ENCODE data around the gene KLRC2.
"Not testable (repeated sequence)": the region's sequence is repeated elsewhere in the genome, so short reads cannot be mapped to it uniquely, and the experiment has no call there.

The KLRC2 gene

DNA sequence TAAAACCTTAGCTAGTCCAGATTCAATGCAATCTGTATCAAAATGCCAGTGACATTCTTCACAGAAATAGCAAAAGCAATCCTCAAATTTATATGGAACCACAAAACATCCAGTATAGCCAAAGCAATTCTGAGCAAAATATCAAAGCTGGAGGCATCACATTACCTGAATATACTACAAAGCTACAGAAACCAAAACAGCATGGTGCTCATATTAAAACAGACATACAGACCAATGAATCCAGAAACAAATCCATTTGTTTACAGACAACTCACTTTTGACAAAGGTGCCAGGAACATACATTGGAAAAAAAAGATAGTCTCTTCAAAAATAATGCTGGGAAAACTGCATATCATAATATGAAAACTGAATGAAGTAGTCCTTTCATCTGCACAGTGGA, 31.0 kb downstream of the KLRC2 start:
- DNase-seq = no peak

DNA sequence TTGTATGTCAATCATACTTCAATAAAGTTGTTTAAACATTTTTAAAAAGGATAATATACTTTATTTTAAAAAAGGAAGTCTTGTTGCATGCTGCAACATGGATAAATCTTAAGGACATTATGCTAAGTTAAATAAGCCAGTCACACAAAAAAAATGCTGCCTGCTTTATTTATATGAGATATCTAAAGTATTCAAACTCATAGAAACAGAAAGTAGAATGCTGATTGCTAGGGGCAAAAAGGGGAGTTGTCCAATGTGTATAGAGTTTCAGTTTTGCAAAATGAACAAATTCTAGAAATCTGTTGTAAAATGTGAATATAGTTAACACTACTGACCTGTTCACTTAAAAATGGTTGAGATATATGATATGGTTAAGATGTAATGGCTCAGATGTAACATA, 35.0 kb downstream of the KLRC2 start:
- no peak for DNase-seq

DNA sequence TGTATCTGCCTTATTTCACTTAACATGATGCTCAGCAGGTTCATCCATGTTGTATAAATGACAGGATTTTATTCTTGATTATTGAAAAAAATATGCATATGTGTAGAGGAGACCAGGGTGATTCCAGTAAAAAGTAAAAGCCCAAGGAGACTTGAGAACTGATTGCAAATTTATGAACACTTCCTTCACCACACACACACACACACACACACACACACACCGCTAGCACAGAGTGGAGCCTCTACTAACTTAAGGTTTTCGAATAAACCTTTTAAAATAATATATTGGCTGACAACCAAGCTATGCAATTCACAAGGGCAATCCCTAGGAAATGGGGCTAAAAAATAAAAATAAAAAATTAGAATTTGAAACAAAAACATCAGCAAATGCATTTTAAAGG, 37.6 kb downstream of the KLRC2 start:
- DNase-seq = no peak

DNA sequence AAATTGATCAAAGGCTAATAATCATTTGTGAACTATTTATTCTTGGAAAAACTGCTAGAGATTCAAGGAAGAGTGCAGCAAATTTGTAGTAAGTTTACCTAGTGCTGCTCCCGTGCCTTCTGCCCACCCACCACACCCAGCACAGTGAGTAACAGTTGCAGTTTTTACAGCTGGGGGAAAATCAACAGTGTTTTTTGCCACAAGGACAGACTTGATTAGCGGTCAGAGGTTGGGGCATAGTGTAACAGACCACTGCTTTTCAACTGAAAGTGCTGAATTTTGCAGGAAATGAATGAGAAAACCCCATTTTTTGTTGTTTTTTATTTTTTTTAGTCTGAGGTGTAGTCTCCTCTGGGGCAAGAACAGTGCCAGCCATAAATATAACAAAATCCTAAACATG, 38.5 kb downstream of the KLRC2 start:
- no peak for DNase-seq

DNA sequence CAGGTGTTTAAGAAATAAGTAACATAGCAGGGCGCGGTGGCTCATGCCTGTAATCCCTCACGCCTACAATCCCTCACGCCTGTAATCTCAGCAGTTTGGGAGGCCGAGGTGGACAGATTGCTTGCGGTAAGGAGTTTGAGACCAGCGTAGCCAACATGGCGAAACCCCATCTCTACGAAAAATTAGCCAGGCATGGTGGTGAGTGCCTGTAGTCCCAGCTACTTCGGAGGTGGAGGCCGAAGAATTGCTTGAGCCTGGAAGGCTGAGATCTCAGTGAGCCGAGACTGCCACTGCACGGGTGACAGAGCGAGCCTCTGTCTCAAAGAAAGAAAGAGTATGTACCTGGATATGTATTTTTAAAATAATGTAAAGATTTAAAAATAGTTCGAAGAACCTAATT, 39.6 kb downstream of the KLRC2 start:
- DNase-seq = not testable (repeated sequence)

DNA sequence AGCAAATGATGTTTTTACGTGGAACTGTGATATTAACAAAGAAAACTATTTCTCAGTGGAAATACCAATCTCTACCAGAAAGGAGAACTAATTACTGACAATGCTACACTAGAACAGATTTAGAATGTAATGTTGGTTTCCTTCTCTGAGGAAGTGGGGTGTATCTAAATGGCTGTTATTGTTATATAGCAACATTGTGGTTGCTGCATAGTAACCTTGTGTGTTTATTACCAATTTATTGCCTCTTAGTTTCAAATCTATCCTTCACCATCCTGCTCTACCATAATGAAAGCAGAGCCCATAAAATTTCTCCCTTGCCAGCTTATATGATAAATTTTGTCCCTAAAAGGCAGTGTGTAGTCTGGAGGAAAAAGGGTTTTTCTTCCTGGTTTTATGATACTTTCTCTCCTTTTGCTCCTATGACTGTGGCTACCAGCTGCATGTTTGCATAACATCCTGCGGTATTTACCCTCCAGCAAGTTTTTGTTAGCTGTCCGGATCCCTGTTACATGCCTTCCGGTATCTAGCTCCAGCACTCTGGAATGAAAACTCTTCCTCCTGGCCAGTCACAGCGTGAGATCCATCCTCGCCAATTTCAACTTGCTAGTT, 40.3 kb downstream of the KLRC2 start:
- no peak for DNase-seq

DNA sequence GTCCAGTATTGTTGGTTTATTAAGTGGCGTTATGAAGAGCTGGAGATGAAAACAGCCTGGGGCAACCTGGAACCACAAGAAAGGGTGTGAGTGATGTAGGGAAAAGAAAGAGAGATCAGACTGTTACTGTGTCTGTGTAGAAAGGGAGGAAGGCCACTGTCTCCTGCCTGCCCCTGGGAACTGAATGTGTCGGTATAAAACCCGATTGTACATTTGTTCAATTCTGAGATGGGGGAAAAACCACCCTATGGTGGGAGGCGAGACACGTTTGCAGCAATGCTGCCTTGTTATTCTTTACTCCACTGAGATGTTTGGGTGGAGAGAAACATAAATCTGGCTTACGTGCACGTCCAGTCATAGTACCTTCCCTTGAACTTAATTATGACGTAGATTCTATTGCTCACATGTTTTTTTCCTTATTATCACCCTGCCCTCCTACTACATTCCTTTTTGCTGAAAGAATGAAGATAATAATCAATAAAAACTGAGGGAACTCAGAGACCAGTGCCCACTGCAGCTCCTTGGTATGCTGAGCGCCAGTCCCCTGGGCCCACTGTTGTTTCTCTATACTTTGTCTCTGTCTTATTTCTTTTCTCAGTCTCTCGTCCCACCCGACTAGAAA, 41.2 kb downstream of the KLRC2 start:
- not testable (repeated sequence) for DNase-seq

DNA sequence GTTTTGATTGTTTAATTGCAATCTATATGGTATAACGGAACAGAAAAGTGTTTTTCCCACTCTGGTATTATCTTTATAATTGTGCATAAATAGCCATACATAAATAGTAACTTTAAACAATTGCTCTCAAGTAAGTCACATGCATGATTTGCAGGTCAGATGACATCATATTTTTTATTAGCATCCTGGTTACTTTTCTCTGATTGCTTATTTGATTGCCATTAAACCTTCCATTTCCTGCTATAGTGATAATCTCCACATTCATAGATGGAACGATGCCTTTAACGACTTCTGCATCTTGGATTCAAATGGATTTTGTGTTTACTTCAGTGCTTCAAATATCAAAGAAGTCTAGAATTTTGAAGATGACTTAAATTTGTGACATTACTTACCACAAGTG, 42.5 kb downstream of the KLRC2 start:
- no peak for DNase-seq

DNA sequence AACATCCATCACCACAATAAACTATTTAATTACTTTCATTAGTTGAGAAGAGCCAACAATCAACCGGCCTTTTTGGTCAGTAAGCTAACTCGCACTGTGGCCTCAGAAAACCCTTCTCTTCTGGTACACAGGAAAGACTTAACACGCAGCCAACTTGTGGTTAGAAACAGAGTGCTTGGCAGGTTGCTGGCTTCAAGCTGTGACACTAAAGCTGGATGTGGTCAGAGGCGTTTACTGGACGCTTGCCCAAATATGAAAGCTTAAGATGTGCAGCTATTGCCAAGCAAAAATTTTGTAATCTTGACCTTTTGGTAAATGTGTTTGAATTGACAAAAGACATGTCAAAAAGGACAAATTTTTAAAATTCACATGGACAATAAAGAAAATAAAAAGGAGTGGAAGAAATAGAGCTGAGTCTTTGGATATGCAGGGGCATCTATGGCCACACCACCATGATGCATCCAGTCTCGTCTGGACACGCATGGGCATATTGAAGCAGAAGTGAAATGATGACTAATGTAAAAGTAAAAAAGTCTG, 43.3 kb downstream of the KLRC2 start:
- peak in 1 of 14 donors; percentile 7 for DNase-seq

DNA sequence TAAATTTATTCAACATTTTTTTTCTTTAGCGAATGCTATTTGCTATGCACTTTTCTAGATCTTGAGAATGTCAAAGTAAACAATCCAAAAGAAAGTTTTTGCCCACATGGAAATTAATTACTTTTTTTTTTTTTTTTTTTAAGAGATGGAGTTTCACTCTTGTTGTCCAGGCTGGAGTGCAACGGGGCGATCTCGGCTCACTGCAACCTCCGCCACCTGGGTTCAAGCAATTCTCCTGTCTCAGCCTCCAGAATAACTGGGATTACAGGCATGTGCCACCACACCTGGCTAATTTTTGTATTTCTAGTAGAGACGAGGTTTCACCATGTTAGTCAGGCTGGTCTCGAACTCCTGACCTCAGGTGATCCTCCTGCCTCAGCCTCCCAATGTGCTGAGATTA, 44.8 kb downstream of the KLRC2 start:
- DNase-seq = not testable (repeated sequence)

DNA sequence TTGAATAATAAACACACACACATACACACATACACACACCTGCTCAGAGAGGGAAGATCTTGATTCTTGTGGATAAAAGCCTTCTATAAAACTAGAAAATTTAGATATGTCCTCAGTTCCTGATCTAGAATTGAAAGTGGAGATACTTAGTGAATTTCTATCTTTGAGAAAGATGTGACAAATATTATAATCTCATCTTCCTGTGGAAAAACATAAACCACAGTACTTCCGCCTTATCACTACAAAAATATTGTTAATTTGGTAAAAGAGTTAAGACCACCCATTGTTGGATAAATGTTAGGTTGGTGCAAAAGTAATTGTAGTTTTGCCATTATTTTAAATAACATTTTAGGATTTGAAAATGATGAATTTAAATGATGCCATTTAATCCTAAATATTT, 45.9 kb downstream of the KLRC2 start, which contains the start of gene KLRK1:
TSS of gene KLRK1 (minus strand) at position 138 of the 400 bp plus-strand sequence. CDS start 1,231 bp downstream, outside the sequence.
- no peak for DNase-seq

DNA sequence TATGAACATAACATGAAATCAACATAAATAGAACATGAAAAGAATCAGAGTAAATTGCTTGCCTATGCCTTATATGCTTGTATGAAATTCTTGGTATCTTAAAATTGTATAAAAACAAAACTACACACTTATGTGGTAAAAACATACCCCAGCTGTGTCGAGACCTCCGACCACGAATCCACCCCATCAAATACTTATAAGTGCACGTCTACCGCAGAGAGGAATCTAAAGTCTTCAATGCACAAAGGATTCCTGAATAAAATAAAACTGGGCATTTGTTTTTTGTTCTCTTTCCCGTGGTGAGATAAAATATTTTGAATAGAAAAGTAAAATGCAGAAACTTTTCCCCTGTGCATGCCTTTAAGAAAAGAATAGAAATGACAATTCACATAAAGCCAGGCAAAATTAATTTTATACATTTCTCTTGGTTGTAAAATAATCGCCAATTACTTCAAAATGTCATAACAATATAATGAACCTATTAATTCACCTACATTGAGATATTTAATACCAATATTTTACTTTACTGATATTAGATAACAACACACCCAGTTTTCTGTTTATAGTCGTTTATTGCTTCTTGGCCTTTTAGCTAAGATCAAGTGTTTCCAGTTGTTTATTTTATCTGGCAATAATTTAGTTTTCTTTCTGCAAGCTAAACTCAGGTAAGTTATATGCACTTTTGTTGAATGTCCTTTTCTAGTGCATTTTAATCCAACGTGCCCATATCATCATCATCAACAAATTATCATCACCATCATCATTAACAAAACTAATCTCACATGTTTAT, 47.0 kb downstream of the KLRC2 start:
- no peak for DNase-seq

DNA sequence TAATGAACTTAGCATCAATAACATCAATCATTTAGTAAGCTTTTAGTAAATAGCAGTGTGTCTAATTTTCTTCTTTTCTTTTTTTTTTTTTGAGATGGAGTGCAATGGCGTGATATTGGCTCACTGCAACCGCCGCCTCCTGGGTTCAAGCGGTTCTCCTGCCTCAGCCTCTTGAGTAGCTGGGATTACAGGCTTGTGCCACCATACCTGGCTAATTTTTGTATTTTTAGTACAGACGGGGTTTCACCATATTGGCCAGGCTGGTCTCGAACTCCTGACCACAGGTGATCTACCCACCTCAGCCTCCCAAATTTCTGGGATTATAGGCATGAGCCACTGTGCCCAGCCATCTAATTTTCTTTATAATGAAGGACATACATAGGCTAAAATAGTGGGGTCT, 48.3 kb downstream of the KLRC2 start:
- DNase-seq = not testable (repeated sequence)

DNA sequence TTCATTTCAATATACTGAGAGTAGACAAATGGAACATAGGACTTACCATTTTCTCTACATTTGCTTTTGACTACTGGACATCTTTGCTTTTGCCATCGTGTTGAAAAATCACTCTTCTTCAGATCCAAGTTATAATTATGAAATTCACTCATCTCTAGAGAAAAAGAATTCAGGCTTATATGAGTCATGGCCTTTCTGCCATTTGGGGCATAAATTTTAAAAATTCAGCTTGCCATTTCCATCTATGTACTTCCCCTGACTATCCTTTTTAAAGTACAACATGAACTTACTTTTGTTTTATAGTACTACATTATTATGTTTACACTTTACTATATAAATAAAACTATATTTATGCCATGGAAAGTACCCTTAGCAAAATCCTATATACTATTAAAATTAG, 49.0 kb downstream of the KLRC2 start:
- no peak for DNase-seq

DNA sequence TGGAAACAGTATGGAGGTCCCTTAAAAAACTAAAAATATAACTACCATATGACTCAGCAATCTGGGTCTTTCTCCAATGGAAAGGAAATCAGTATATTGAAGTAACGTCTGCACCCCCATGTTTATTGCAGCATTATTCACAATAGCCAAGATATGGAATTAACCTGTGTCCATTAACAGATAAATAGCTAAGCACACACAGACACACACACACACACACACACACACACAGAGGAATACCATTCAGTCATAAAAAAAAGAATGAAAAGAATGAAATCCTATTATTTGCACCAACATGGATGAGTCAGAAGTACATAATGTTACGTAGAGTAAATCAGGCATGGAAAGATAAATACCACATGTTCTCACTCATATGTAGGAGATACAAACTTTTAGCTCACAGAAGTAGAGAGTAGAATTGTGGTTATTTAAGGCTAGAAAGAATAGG, 50.6 kb downstream of the KLRC2 start:
- no peak for DNase-seq

DNA sequence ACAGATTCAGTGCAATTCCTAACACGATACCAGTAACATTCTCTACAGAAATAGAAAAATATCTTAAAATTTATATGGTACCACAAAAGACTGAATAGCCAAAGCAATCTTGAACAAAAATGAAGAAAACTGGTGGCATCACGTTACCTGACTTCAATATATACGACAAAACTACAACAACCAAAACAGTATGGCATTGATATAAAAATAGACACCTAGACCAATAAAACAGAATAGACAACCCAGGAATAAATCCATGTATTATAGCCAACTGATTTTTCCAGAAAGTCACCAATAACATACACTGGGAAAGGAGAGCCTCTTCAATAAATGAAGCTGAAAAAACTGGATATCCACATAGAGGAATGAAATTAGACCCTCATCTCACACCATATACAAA, 51.6 kb downstream of the KLRC2 start:
- no peak for DNase-seq

DNA sequence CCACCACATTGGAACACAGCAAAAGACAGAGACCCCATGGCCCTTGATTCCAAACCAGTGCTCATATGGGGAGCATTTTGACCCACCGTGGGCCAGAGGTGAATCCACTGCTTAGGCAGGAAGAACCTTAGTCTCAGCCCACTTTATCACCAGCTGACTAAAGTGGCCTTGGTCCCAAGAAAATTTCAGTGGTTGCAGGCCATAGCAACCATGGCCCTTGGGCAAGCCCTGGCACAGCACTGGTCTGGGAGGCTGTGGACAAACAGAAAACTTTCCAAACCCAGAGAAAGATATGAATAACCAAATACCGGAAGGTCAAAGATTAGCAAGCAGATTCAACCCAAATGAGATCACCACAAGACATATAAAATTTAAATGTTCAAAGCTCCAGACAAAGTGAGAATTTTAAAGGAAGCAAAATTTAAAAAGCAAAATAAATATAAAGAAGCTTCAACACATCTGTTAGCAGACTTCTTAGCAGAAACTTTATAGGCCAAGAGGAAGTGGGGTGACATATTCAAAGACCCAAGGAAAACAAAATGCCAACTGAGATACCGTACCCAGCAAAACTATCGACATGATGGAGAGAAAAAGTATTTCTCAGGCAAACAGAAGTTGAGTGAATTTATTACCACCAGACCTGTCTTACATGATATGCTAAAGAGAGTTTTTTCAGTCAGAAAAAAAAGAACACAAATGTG, 53.7 kb downstream of the KLRC2 start:
- no peak for DNase-seq
